ENCODE results near the gene ZNF232.

- peak; percentile 46 to 47 for TF ChIP-seq POLR2A (IDR thresholded peaks at IDR 0.05)
- peak in 3 of 6 experiments; percentile 14 to 28 (median 14) for TF ChIP-seq CTCF (IDR thresholded peaks at IDR 0.05)
Observed at GRCh38 chr17:5078106-5079028, 33.3 kb downstream of the ZNF232 start, which contains the start of gene ZFP3.
